ENCODE results near the gene SNORC.

GRCh38 chr2:232892221-232892620, 22.2 kb downstream of the SNORC start:
- TF ChIP-seq CTCF (conservative IDR thresholded peaks at IDR 0.05) (no peak), ZFX (IDR thresholded peaks at IDR 0.05) (no peak)
